ENCODE measurements around the gene IAH1. TPM values are rescaled to one million over a fixed set of nuclear protein-coding genes. Genes with fewer than 3 reads are reported as not detected.

IAH1 gene
- total and polyA plus RNA-seq, 4 experiments from 2014 or later, result 52.5 to 98.4 (median 72.0) TPM

GRCh38 chr2:9462886-9463697, 11.3 kb upstream of the IAH1 start:
- Mint-ChIP-seq H3K4me3 (no peak overlapping the region), H3K27me3 (no peaks in the 10 kb centered on the region), H3K36me3 (peaks cover 35 to 37% of the 10 kb centered on the region in 2 donors), H3K9me3 (no peaks in the 10 kb centered on the region), H3K27ac (peak overlapping the region in 3 of 7 donors; percentile 23 to 29 (median 24)), H3K4me1 (peaks cover 0 to 10% (median 4%) of the 10 kb centered on the region in 4 donors)
- Histone ChIP-seq H3K36me3 (ENCODE audit: insufficient read depth, low read length) (peaks cover 5% of the 10 kb centered on the region), H3K27ac (ENCODE audit: low read depth, low read length) (no peak overlapping the region), H3K4me1 (ENCODE audit: insufficient read depth, low read length) (no peaks in the 10 kb centered on the region), H3K9me3 (ENCODE audit: control insufficient read depth in 1 of 2, low read length in 2 of 2) (no peaks in the 10 kb centered on the region), H3K4me3 (ENCODE audit: low read length in 2 of 2) (no peak overlapping the region), H3K27me3 (ENCODE audit: insufficient read depth, low read length) (no peaks in the 10 kb centered on the region)
- ChIA-PET CTCF (ENCODE audit: partially characterized antibody) (no interaction called here), POLR2A (ENCODE audit: partially characterized antibody) (no interaction called here)
- intact Hi-C loops (cut with micrococcal nuclease), result no loop called here
- no peak for DNase-seq

- ChIA-PET CTCF (ENCODE audit: partially characterized antibody) (no interaction called here), POLR2A (ENCODE audit: partially characterized antibody) (no interaction called here)
- Histone ChIP-seq H3K27ac (ENCODE audit: low read depth, low read length) (no peak overlapping the region), H3K27me3 (ENCODE audit: insufficient read depth, low read length) (no peaks in the 10 kb centered on the region), H3K4me1 (ENCODE audit: insufficient read depth, low read length) (no peaks in the 10 kb centered on the region), H3K4me3 (ENCODE audit: low read length in 2 of 2) (no peak overlapping the region), H3K36me3 (ENCODE audit: insufficient read depth, low read length) (peaks cover 5% of the 10 kb centered on the region), H3K9me3 (ENCODE audit: control insufficient read depth in 1 of 2, low read length in 2 of 2) (no peaks in the 10 kb centered on the region)
- no peaks in the 10 kb centered on the region for H3K9me3 Mint-ChIP-seq
- DNase-seq, result no peak
- H3K4me3 Mint-ChIP-seq, result no peak overlapping the region
- intact Hi-C loops (cut with micrococcal nuclease), result no loop called here
- H3K36me3 Mint-ChIP-seq, result peaks cover 35 to 37% of the 10 kb centered on the region in 2 donors
- no peaks in the 10 kb centered on the region for H3K27me3 Mint-ChIP-seq
- H3K4me1 Mint-ChIP-seq, result peaks cover 0 to 10% (median 4%) of the 10 kb centered on the region in 4 donors
- peak overlapping the region in 1 of 7 donors; percentile 81 for H3K27ac Mint-ChIP-seq
Measured at GRCh38 chr2:9463698-9464034, 10.7 kb upstream of the IAH1 start.

- Histone ChIP-seq H3K27me3 (ENCODE audit: insufficient read depth, low read length) (no peaks in the 10 kb centered on the region), H3K36me3 (ENCODE audit: insufficient read depth, low read length) (peaks cover 5% of the 10 kb centered on the region), H3K4me3 (ENCODE audit: low read length in 2 of 2) (no peak overlapping the region), H3K9me3 (ENCODE audit: control insufficient read depth in 1 of 2, low read length in 2 of 2) (no peaks in the 10 kb centered on the region), H3K4me1 (ENCODE audit: insufficient read depth, low read length) (no peaks in the 10 kb centered on the region), H3K27ac (ENCODE audit: low read depth, low read length) (no peak overlapping the region)
- Mint-ChIP-seq H3K36me3 (peaks cover 27 to 28% of the 10 kb centered on the region in 2 donors), H3K27me3 (no peaks in the 10 kb centered on the region), H3K27ac (no peak overlapping the region), H3K4me3 (no peak overlapping the region), H3K9me3 (no peaks in the 10 kb centered on the region), H3K4me1 (peaks cover 0 to 10% (median 4%) of the 10 kb centered on the region in 4 donors)
- no peak for DNase-seq
- CTCF ChIA-PET (ENCODE audit: partially characterized antibody), result interaction anchor here (0.7 kb wide), 1 partner anchor 71 kb away, joined by 3 read pairs; no protein-coding TSS in a partner anchor
- intact Hi-C loops (cut with micrococcal nuclease), result no loop called here
- POLR2A ChIA-PET (ENCODE audit: partially characterized antibody), result interaction anchor here (1.0 kb wide), 1 partner anchor 8 kb away, joined by 3 read pairs; no protein-coding TSS in a partner anchor
Measured at GRCh38 chr2:9465170-9465569, 9.2 kb upstream of the IAH1 start.

GRCh38 chr2:9466147-9466683, 8.1 kb upstream of the IAH1 start:
- Histone ChIP-seq H3K27ac (ENCODE audit: low read depth, low read length) (no peak overlapping the region), H3K4me3 (ENCODE audit: low read length in 2 of 2) (no peak overlapping the region), H3K9me3 (ENCODE audit: control insufficient read depth in 1 of 2, low read length in 2 of 2) (no peaks in the 10 kb centered on the region), H3K27me3 (ENCODE audit: insufficient read depth, low read length) (no peaks in the 10 kb centered on the region), H3K4me1 (ENCODE audit: insufficient read depth, low read length) (no peaks in the 10 kb centered on the region), H3K36me3 (ENCODE audit: insufficient read depth, low read length) (peaks cover 5% of the 10 kb centered on the region)
- no peak for DNase-seq
- Mint-ChIP-seq H3K4me1 (peaks cover 0 to 10% (median 4%) of the 10 kb centered on the region in 4 donors), H3K36me3 (peaks cover 20 to 22% of the 10 kb centered on the region in 2 donors), H3K9me3 (no peaks in the 10 kb centered on the region), H3K27ac (peak overlapping the region in 1 of 7 donors; percentile 31), H3K27me3 (no peaks in the 10 kb centered on the region), H3K4me3 (no peak overlapping the region)
- CTCF ChIA-PET (ENCODE audit: partially characterized antibody), result interaction anchor here (0.7 kb wide), 1 partner anchor 70 kb away, joined by 3 read pairs; no protein-coding TSS in a partner anchor
- intact Hi-C loops (cut with micrococcal nuclease), result no loop called here
- POLR2A ChIA-PET (ENCODE audit: partially characterized antibody), result no interaction called here

GRCh38 chr2:9467687-9468086, 6.7 kb upstream of the IAH1 start:
- Mint-ChIP-seq H3K4me3 (no peak overlapping the region), H3K9me3 (no peaks in the 10 kb centered on the region), H3K27me3 (no peaks in the 10 kb centered on the region), H3K27ac (no peak overlapping the region), H3K4me1 (peaks cover 0 to 10% (median 4%) of the 10 kb centered on the region in 4 donors), H3K36me3 (peaks cover 18 to 19% of the 10 kb centered on the region in 2 donors)
- intact Hi-C loops (cut with micrococcal nuclease), result no loop called here
- no peak overlapping the region for H3K4me3 ChIP-seq (ENCODE audit: low read length in 2 of 2)
- CTCF ChIA-PET (ENCODE audit: partially characterized antibody), result no interaction called here
- H3K9me3 ChIP-seq (ENCODE audit: control insufficient read depth in 1 of 2, low read length in 2 of 2), result no peaks in the 10 kb centered on the region
- H3K36me3 ChIP-seq (ENCODE audit: insufficient read depth, low read length), result peaks cover 5% of the 10 kb centered on the region
- no peak for DNase-seq
- H3K27me3 ChIP-seq (ENCODE audit: insufficient read depth, low read length), result no peaks in the 10 kb centered on the region
- no peak overlapping the region for H3K27ac ChIP-seq (ENCODE audit: low read depth, low read length)
- POLR2A ChIA-PET (ENCODE audit: partially characterized antibody), result no interaction called here
- H3K4me1 ChIP-seq (ENCODE audit: insufficient read depth, low read length), result peaks cover under 1% of the 10 kb centered on the region

- Histone ChIP-seq H3K36me3 (ENCODE audit: insufficient read depth, low read length) (no peaks in the 10 kb centered on the region), H3K4me1 (ENCODE audit: insufficient read depth, low read length) (peaks cover 25% of the 10 kb centered on the region), H3K9me3 (ENCODE audit: control insufficient read depth in 1 of 2, low read length in 2 of 2) (no peaks in the 10 kb centered on the region), H3K27ac (ENCODE audit: low read depth, low read length) (no peak overlapping the region), H3K4me3 (ENCODE audit: low read length in 2 of 2) (no peak overlapping the region), H3K27me3 (ENCODE audit: insufficient read depth, low read length) (no peaks in the 10 kb centered on the region)
- intact Hi-C loops (cut with micrococcal nuclease), result no loop called here
- H3K4me1 Mint-ChIP-seq, result peaks cover 11 to 28% (median 22%) of the 10 kb centered on the region in 4 donors
- no peaks in the 10 kb centered on the region for H3K9me3 Mint-ChIP-seq
- ChIA-PET CTCF (ENCODE audit: partially characterized antibody) (no interaction called here), POLR2A (ENCODE audit: partially characterized antibody) (interaction anchor here (1.3 kb wide), 1 partner anchor 84 kb away, joined by 4 read pairs; the partner anchor contains the start of gene ADAM17)
- no peaks in the 10 kb centered on the region for H3K27me3 Mint-ChIP-seq
- H3K36me3 Mint-ChIP-seq, result peaks cover 10 to 11% of the 10 kb centered on the region in 2 donors
- no peak overlapping the region for H3K4me3 Mint-ChIP-seq
- no peak for DNase-seq
- H3K27ac Mint-ChIP-seq, result no peak overlapping the region
Measured at GRCh38 chr2:9471206-9471605, 3.1 kb upstream of the IAH1 start.

- no peaks in the 10 kb centered on the region for H3K9me3 Mint-ChIP-seq
- intact Hi-C loops (cut with micrococcal nuclease), result no loop called here
Measured at GRCh38 chr2:9472511-9472910, 1.8 kb upstream of the IAH1 start.

More at GRCh38 chr2:9472511-9472910, 1.8 kb upstream of the IAH1 start:
- Mint-ChIP-seq H3K4me1 (peaks cover 19 to 41% (median 32%) of the 10 kb centered on the region in 4 donors), H3K4me3 (peak overlapping the region; percentile 59 to 91 (median 82)), H3K27ac (peak overlapping the region in 4 of 7 donors; percentile 80 to 95 (median 88)), H3K27me3 (no peaks in the 10 kb centered on the region), H3K36me3 (peaks cover 8 to 12% of the 10 kb centered on the region in 2 donors)
- Histone ChIP-seq H3K4me1 (ENCODE audit: insufficient read depth, low read length) (peaks cover 38% of the 10 kb centered on the region), H3K9me3 (ENCODE audit: control insufficient read depth in 1 of 2, low read length in 2 of 2) (no peaks in the 10 kb centered on the region), H3K27me3 (ENCODE audit: insufficient read depth, low read length) (no peaks in the 10 kb centered on the region), H3K27ac (ENCODE audit: low read depth, low read length) (no peak overlapping the region), H3K36me3 (ENCODE audit: insufficient read depth, low read length) (no peaks in the 10 kb centered on the region), H3K4me3 (ENCODE audit: low read length in 2 of 2) (no peak overlapping the region)
- no peak for DNase-seq
- ChIA-PET POLR2A (ENCODE audit: partially characterized antibody) (interaction anchor here (4.6 kb wide), 1 partner anchor 83 kb away, joined by 37 read pairs; the partner anchor contains the start of gene ADAM17), CTCF (ENCODE audit: partially characterized antibody) (interaction anchor here (0.7 kb wide), 1 partner anchor 47 kb away, joined by 3 read pairs; no protein-coding TSS in a partner anchor)
